H1 (cell line): ENCODE results near the gene TNFAIP1. TPM values are rescaled to one million over a fixed set of nuclear protein-coding genes. Genes with fewer than 3 reads are reported as not detected.

Experiments used
- CTCF ChIA-PET: fragments of 300-600 bp; sonication (Branson Sonifier 250); formaldehyde crosslinking; loops from one replicate; lab custom pipeline; 2021; ENCODE audit not compliant: partially characterized antibody; lab: Charles Lee
- POLR2A ChIA-PET: fragments of 300-600 bp; sonication (Branson Sonifier 250); formaldehyde crosslinking; loops from one replicate; lab custom pipeline; 2021; ENCODE audit warnings: inconsistent platforms; ENCODE audit not compliant: partially characterized antibody; lab: Charles Lee
- DNase-seq, 2 experiments: peaks; one replicate each; pipeline versions ENCODE4 v3.0.0 to v3.0.0-alpha.2; 2010 to 2022; ENCODE audit warnings: low spot score in 2 of 2, low read depth in 1 of 2, mixed read lengths in 1 of 2
- FAIRE-seq: peaks from 2 replicates; lab custom pipeline; 2011; peaks lifted over from hg19 to GRCh38; lab: Jason Lieb, UNC
- H2AFZ ChIP-seq: 2 replicates; pipeline ENCODE4 v1.8.1; 2012; ENCODE audit warnings: low read length, inconsistent platforms
- H2AK5ac ChIP-seq: 2 replicates; pipeline ENCODE4 v1.6.1; 2013; ENCODE audit warnings: low read depth, low read length
- H2BK120ac ChIP-seq: replicated peaks from 2 replicates; pipeline ENCODE3; 2013; ENCODE audit warnings: low read depth, low read length, inconsistent platforms
- H2BK12ac ChIP-seq: 2 replicates; pipeline ENCODE4 v1.6.1; 2013; ENCODE audit warnings: low read depth, low read length
- H2BK15ac ChIP-seq: 2 replicates; pipeline ENCODE4 v1.6.1; 2013; ENCODE audit warnings: low read length
- H2BK20ac ChIP-seq: 2 replicates; pipeline ENCODE4 v1.6.1; 2013; ENCODE audit warnings: low read length
- H2BK5ac ChIP-seq: 2 replicates; pipeline ENCODE4 v1.6.1; 2013; ENCODE audit warnings: low read depth, low read length
- H3K14ac ChIP-seq: 2 replicates; pipeline ENCODE4 v1.6.1; 2013; ENCODE audit warnings: inconsistent platforms; ENCODE audit not compliant: insufficient read length
- H3K18ac ChIP-seq: 2 replicates; pipeline ENCODE4 v1.6.1; 2013; ENCODE audit warnings: low read length; ENCODE audit errors: extremely low read depth
- H3K23ac ChIP-seq: 2 replicates; pipeline ENCODE4 v1.6.1; 2013; ENCODE audit warnings: inconsistent platforms; ENCODE audit not compliant: insufficient read length
- H3K23me2 ChIP-seq: 2 replicates; pipeline ENCODE4 v1.6.1; 2013; ENCODE audit warnings: low read depth, low read length
- H3K27ac ChIP-seq: 2 replicates; pipeline ENCODE4 v1.6.1; 2011; ENCODE audit warnings: low read depth, low read length, inconsistent platforms
- H3K27me3 ChIP-seq, 4 experiments: replicated peaks in 1 of 4; 1 replicate in 1 of 4; 2 replicates in 3 of 4; pipeline versions ENCODE4 v1.6.1 to v1.8.1; 2011 to 2013; ENCODE audit warnings: low read length in 3 of 4, mild to moderate bottlenecking in 3 of 4, inconsistent platforms in 2 of 4, mixed read lengths in 2 of 4, moderate library complexity in 1 of 4; ENCODE audit not compliant: control insufficient read depth in 3 of 4, insufficient read depth in 3 of 4; ENCODE audit errors: extremely low read depth in 1 of 4
- H3K36me3 ChIP-seq, 4 experiments: 2 replicates each; pipeline versions ENCODE4 v1.6.1 to v1.8.1; 2011 to 2013; ENCODE audit warnings: mild to moderate bottlenecking in 4 of 4, low read length in 3 of 4, moderate library complexity in 2 of 4, control low read depth in 1 of 4, inconsistent platforms in 1 of 4; ENCODE audit not compliant: insufficient read depth in 4 of 4, control insufficient read depth in 2 of 4
- H3K4ac ChIP-seq: replicated peaks from 2 replicates; pipeline ENCODE3; 2013; ENCODE audit warnings: low read length, low read depth, mixed read lengths, inconsistent platforms; ENCODE audit not compliant: insufficient read length
- H3K4me1 ChIP-seq, 4 experiments: replicated peaks in 1 of 4; 1 replicate in 1 of 4; 2 replicates in 3 of 4; pipeline versions ENCODE4 v1.6.1 to v1.8.1; 2011 to 2013; ENCODE audit warnings: low read length in 3 of 4, inconsistent platforms in 2 of 4, mixed read lengths in 1 of 4; ENCODE audit not compliant: insufficient read depth in 4 of 4, control insufficient read depth in 3 of 4
- H3K4me2 ChIP-seq, 2 experiments: 2 replicates each; pipeline versions ENCODE4 v1.6.1 to v1.8.1; 2011 to 2013; ENCODE audit warnings: low read depth in 2 of 2, low read length in 2 of 2, control low read depth in 1 of 2, inconsistent platforms in 1 of 2, mild to moderate bottlenecking in 1 of 2; ENCODE audit not compliant: insufficient read depth in 1 of 2
- H3K4me3 ChIP-seq, 4 experiments: fragments of 200-600, 300-600 bp in 1 of 4; sonication (generic), shearing (Covaris generic), sonication (Bioruptor Twin) in 1 of 4; 2 replicates each; pipeline versions ENCODE4 v1.5.1 to v1.8.1; 2011 to 2016; ENCODE audit warnings: low read length in 4 of 4, low read depth in 3 of 4, control low read depth in 2 of 4, inconsistent platforms in 2 of 4, mild to moderate bottlenecking in 2 of 4, mixed read lengths in 1 of 4, moderate library complexity in 1 of 4; ENCODE audit not compliant: insufficient read depth in 2 of 4; ENCODE audit errors: extremely low read depth in 1 of 4
- H3K56ac ChIP-seq: replicated peaks from 2 replicates; pipeline ENCODE3; 2013; ENCODE audit warnings: low read depth, mild to moderate bottlenecking, mixed read lengths, low read length, inconsistent platforms; ENCODE audit not compliant: insufficient read length
- H3K79me1 ChIP-seq: 2 replicates; pipeline ENCODE4 v1.6.1; 2013; ENCODE audit warnings: low read depth, low read length, control low read depth
- H3K79me2 ChIP-seq, 2 experiments: 2 replicates each; pipeline versions ENCODE4 v1.6.1 to v1.8.1; 2012 to 2013; ENCODE audit warnings: low read length in 2 of 2, mild to moderate bottlenecking in 2 of 2, inconsistent platforms in 1 of 2; ENCODE audit not compliant: insufficient read depth in 2 of 2, control insufficient read depth in 1 of 2
- H3K9ac ChIP-seq, 4 experiments: replicated peaks in 1 of 4; 1 replicate in 1 of 4; 2 replicates in 3 of 4; pipeline versions ENCODE4 v1.6.1 to v1.8.1; 2011 to 2013; ENCODE audit warnings: low read depth in 3 of 4, low read length in 3 of 4, control low read depth in 2 of 4, mild to moderate bottlenecking in 2 of 4, moderate library complexity in 2 of 4, inconsistent platforms in 1 of 4; ENCODE audit errors: extremely low read depth in 1 of 4
- H3K9me3 ChIP-seq, 2 experiments: 2 replicates each; pipeline versions ENCODE4 v1.6.1 to v1.8.1; 2012 to 2013; ENCODE audit warnings: mild to moderate bottlenecking in 2 of 2, moderate library complexity in 2 of 2, control low read depth in 1 of 2, inconsistent platforms in 1 of 2, low read depth in 1 of 2, low read length in 1 of 2, mixed read lengths in 1 of 2; ENCODE audit not compliant: insufficient read depth in 2 of 2
- H4K20me1 ChIP-seq, 2 experiments: replicated peaks in 1 of 2; 2 replicates each; pipeline versions ENCODE3 to v1.8.1; 2011 to 2013; ENCODE audit warnings: inconsistent platforms in 2 of 2, low read length in 2 of 2, mild to moderate bottlenecking in 1 of 2; ENCODE audit not compliant: insufficient read depth in 2 of 2, control insufficient read depth in 1 of 2
- H4K5ac ChIP-seq: 2 replicates; pipeline ENCODE4 v1.6.1; 2013; ENCODE audit warnings: low read length, low read depth, mixed read lengths, inconsistent platforms; ENCODE audit not compliant: insufficient read length
- H4K8ac ChIP-seq: 2 replicates; pipeline ENCODE4 v1.8.0; 2013; ENCODE audit warnings: mild to moderate bottlenecking, moderate library complexity, low read length, inconsistent platforms; ENCODE audit not compliant: insufficient read depth; ENCODE audit errors: extremely low read depth
- H4K91ac ChIP-seq: replicated peaks from 2 replicates; pipeline ENCODE3; 2013; ENCODE audit warnings: low read length, mixed read lengths, inconsistent platforms; ENCODE audit not compliant: insufficient read length
- KDM4A ChIP-seq: IDR thresholded peaks from one replicate; pipeline ENCODE4 v1.7.1; 2012; ENCODE audit warnings: low read depth, mild to moderate bottlenecking, moderate library complexity, low read length, inconsistent platforms; ENCODE audit not compliant: severe bottlenecking
- whole genome bisulfite sequencing, 2 experiments: shearing (Covaris generic) in 1 of 2; methylation state at CpG; one replicate each; pipeline versions ENCODE4 v1.1.6 to v1.1.7; 2013 to 2015; ENCODE audit warnings: low lambda C conversion rate in 2 of 2, mixed read lengths in 2 of 2, inconsistent platforms in 1 of 2, low coverage in 1 of 2, missing lambda C conversion rate in 1 of 2; ENCODE audit not compliant: insufficient replicate concordance in 2 of 2, insufficient coverage in 1 of 2, insufficient read length in 1 of 2; ENCODE audit errors: extremely low coverage in 1 of 2, missing lambda C conversion rate in 1 of 2; 5-methylcytosine and 5-hydroxymethylcytosine counted together
- polyA plus RNA-seq, 7 experiments: library from polyadenylated mRNA; depleted of rRNA in 3 of 7; stranded (reverse) in 5 of 7; unstranded in 2 of 7; fragments of >200 nt in 5 of 7; fragments of 200-250 nt in 2 of 7; gene quantifications; 1 replicate in 5 of 7; 2 replicates in 1 of 7; 4 replicates in 1 of 7; pipeline versions ENCODE4 v1.2.1 to v1.2.3, GENCODE V29; 2011 to 2013; ENCODE audit warnings: missing spikeins in 2 of 7, mixed read lengths in 2 of 7
- total RNA-seq: library from RNA; stranded (reverse); fragmentation: NEBNext Ultra II Directional; extraction: Animal tissue kit (Norgen Biotek cat#: 25700); gene quantifications from 2 replicates; pipeline ENCODE4 v1.2.1, GENCODE V29; 2021

TNFAIP1 gene
- total and polyA plus RNA-seq, 2 of the 8 experiments (the other 6 are each of a cell fraction or from before 2014, with no cell fraction given) = 16.9 to 19.5 TPM

DNA sequence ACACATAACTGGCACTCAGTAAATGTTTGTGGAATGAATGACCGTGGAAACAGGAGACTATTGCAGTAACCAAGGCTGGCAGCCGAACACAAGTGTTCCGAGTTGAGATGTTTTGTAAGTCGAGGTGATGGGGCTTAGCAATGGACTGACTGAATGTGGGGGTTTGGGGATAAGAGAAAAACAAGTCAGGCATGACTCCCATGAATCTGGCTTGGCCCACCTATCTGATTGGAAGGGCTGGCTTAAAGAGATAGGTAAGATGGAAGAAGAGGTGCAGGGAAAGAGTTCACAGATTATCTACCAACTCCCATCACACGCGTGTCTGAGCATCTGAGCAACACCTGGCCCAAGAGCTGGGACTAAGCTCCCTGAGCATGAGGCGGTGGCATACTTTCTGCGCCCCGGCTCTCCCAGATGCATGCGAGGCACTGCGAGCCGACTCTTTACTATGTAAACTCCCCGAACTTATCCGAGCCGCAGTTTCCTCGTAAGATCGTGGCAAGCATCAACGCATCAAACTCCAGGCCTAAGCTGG lies 828 bp upstream of the TNFAIP1 start:
- Histone ChIP-seq H3K23me2 (peaks cover 10% of the 10 kb centered on the region; the same call in 1 of the 2 replicates), H3K9ac (peak overlapping the region; percentile 69 to 90 (median 70); a peak in 6 of 7 replicates), H2BK120ac (no peak overlapping the region), H2BK20ac (no peak overlapping the region), H3K18ac (no peak overlapping the region), H3K27me3 (no peaks in the 10 kb centered on the region), H2BK15ac (no peak overlapping the region), H4K8ac (peak overlapping the region; percentile 72; the same call in 1 of the 2 replicates), H3K4me3 (peak overlapping the region; percentile 73 to 95 (median 82)), H4K5ac (no peak overlapping the region), H3K23ac (no peak overlapping the region), H3K9me3 (no peaks in the 10 kb centered on the region), H3K79me1 (peaks cover 16% of the 10 kb centered on the region), H2BK5ac (peak overlapping the region; percentile 75; the same call in 1 of the 2 replicates), H3K4ac (no peak overlapping the region), H2BK12ac (no peak overlapping the region), H4K20me1 (peaks cover 4 to 5% of the 10 kb centered on the region in 2 experiments), H3K4me1 (peaks cover 0 to 10% (median 8%) of the 10 kb centered on the region in 4 experiments; a peak in 6 of 7 replicates), H3K36me3 (no peaks in the 10 kb centered on the region), H3K14ac (no peak overlapping the region), H3K27ac (peak overlapping the region; percentile 67; the same call in 1 of the 2 replicates), H4K91ac (no peak overlapping the region)
- WGBS, 2 experiments = 24% methylated on average over 18 of the region's 18 CpGs; no CpG with 5 or more reads in 1 of the 2 experiments
- FAIRE-seq (no peak), DNase-seq (no peak)
- CTCF ChIA-PET = interaction anchor here (1.1 to 1.9 kb wide), 7 partner anchors 12 to 102 kb away, joined by 3 to 7 read pairs (median 5); partner anchors contain the start of gene VTN
- POLR2A ChIA-PET = interaction anchor here (1.2 to 2.5 kb wide), 7 partner anchors 9 to 23 kb away, joined by 4 to 19 read pairs (median 12); partner anchors contain the start of genes POLDIP2 and TMEM97
- no peak for TF ChIP-seq KDM4A
- TF ChIP-seq, all 59 proteins: peak for 0
- Histone ChIP-seq H3K79me2 (peaks cover 0 to 13% of the 10 kb centered on the region in 2 experiments; a peak in 2 of 4 replicates), H3K4me2 (peak overlapping the region; percentile 78 to 91), H3K56ac (no peak overlapping the region), H2AFZ (peak overlapping the region; percentile 1; the same call in 1 of the 2 replicates), H2AK5ac (no peak overlapping the region)
